H1 (cell line): ENCODE data around the gene HNF1A. TPM values are rescaled to one million over a fixed set of nuclear protein-coding genes. Genes with fewer than 3 reads are reported as not detected.

Experiments used
- CTCF ChIA-PET: fragments of 300-600 bp; sonication (Branson Sonifier 250); formaldehyde crosslinking; loops from one replicate; lab custom pipeline; 2021; ENCODE audit not compliant: partially characterized antibody; lab: Charles Lee
- POLR2A ChIA-PET: fragments of 300-600 bp; sonication (Branson Sonifier 250); formaldehyde crosslinking; loops from one replicate; lab custom pipeline; 2021; ENCODE audit warnings: inconsistent platforms; ENCODE audit not compliant: partially characterized antibody; lab: Charles Lee
- DNase-seq, 2 experiments: peaks; one replicate each; pipeline versions ENCODE4 v3.0.0 to v3.0.0-alpha.2; 2010 to 2022; ENCODE audit warnings: low spot score in 2 of 2, low read depth in 1 of 2, mixed read lengths in 1 of 2
- FAIRE-seq: peaks from 2 replicates; lab custom pipeline; 2011; peaks lifted over from hg19 to GRCh38; lab: Jason Lieb, UNC
- H2AFZ ChIP-seq: 2 replicates; pipeline ENCODE4 v1.8.1; 2012; ENCODE audit warnings: low read length, inconsistent platforms
- H2AK5ac ChIP-seq: 2 replicates; pipeline ENCODE4 v1.6.1; 2013; ENCODE audit warnings: low read depth, low read length
- H2BK120ac ChIP-seq: replicated peaks from 2 replicates; pipeline ENCODE3; 2013; ENCODE audit warnings: low read depth, low read length, inconsistent platforms
- H2BK12ac ChIP-seq: 2 replicates; pipeline ENCODE4 v1.6.1; 2013; ENCODE audit warnings: low read depth, low read length
- H2BK15ac ChIP-seq: 2 replicates; pipeline ENCODE4 v1.6.1; 2013; ENCODE audit warnings: low read length
- H2BK20ac ChIP-seq: 2 replicates; pipeline ENCODE4 v1.6.1; 2013; ENCODE audit warnings: low read length
- H2BK5ac ChIP-seq: 2 replicates; pipeline ENCODE4 v1.6.1; 2013; ENCODE audit warnings: low read depth, low read length
- H3K14ac ChIP-seq: 2 replicates; pipeline ENCODE4 v1.6.1; 2013; ENCODE audit warnings: inconsistent platforms; ENCODE audit not compliant: insufficient read length
- H3K18ac ChIP-seq: 2 replicates; pipeline ENCODE4 v1.6.1; 2013; ENCODE audit warnings: low read length; ENCODE audit errors: extremely low read depth
- H3K23ac ChIP-seq: 2 replicates; pipeline ENCODE4 v1.6.1; 2013; ENCODE audit warnings: inconsistent platforms; ENCODE audit not compliant: insufficient read length
- H3K23me2 ChIP-seq: 2 replicates; pipeline ENCODE4 v1.6.1; 2013; ENCODE audit warnings: low read depth, low read length
- H3K27ac ChIP-seq: 2 replicates; pipeline ENCODE4 v1.6.1; 2011; ENCODE audit warnings: low read depth, low read length, inconsistent platforms
- H3K27me3 ChIP-seq, 4 experiments: replicated peaks in 1 of 4; 1 replicate in 1 of 4; 2 replicates in 3 of 4; pipeline versions ENCODE4 v1.6.1 to v1.8.1; 2011 to 2013; ENCODE audit warnings: low read length in 3 of 4, mild to moderate bottlenecking in 3 of 4, inconsistent platforms in 2 of 4, mixed read lengths in 2 of 4, moderate library complexity in 1 of 4; ENCODE audit not compliant: control insufficient read depth in 3 of 4, insufficient read depth in 3 of 4; ENCODE audit errors: extremely low read depth in 1 of 4
- H3K36me3 ChIP-seq, 4 experiments: 2 replicates each; pipeline versions ENCODE4 v1.6.1 to v1.8.1; 2011 to 2013; ENCODE audit warnings: mild to moderate bottlenecking in 4 of 4, low read length in 3 of 4, moderate library complexity in 2 of 4, control low read depth in 1 of 4, inconsistent platforms in 1 of 4; ENCODE audit not compliant: insufficient read depth in 4 of 4, control insufficient read depth in 2 of 4
- H3K4ac ChIP-seq: replicated peaks from 2 replicates; pipeline ENCODE3; 2013; ENCODE audit warnings: low read length, low read depth, mixed read lengths, inconsistent platforms; ENCODE audit not compliant: insufficient read length
- H3K4me1 ChIP-seq, 4 experiments: replicated peaks in 1 of 4; 1 replicate in 1 of 4; 2 replicates in 3 of 4; pipeline versions ENCODE4 v1.6.1 to v1.8.1; 2011 to 2013; ENCODE audit warnings: low read length in 3 of 4, inconsistent platforms in 2 of 4, mixed read lengths in 1 of 4; ENCODE audit not compliant: insufficient read depth in 4 of 4, control insufficient read depth in 3 of 4
- H3K4me2 ChIP-seq, 2 experiments: 2 replicates each; pipeline versions ENCODE4 v1.6.1 to v1.8.1; 2011 to 2013; ENCODE audit warnings: low read depth in 2 of 2, low read length in 2 of 2, control low read depth in 1 of 2, inconsistent platforms in 1 of 2, mild to moderate bottlenecking in 1 of 2; ENCODE audit not compliant: insufficient read depth in 1 of 2
- H3K4me3 ChIP-seq, 4 experiments: fragments of 200-600, 300-600 bp in 1 of 4; sonication (generic), shearing (Covaris generic), sonication (Bioruptor Twin) in 1 of 4; 2 replicates each; pipeline versions ENCODE4 v1.5.1 to v1.8.1; 2011 to 2016; ENCODE audit warnings: low read length in 4 of 4, low read depth in 3 of 4, control low read depth in 2 of 4, inconsistent platforms in 2 of 4, mild to moderate bottlenecking in 2 of 4, mixed read lengths in 1 of 4, moderate library complexity in 1 of 4; ENCODE audit not compliant: insufficient read depth in 2 of 4; ENCODE audit errors: extremely low read depth in 1 of 4
- H3K56ac ChIP-seq: replicated peaks from 2 replicates; pipeline ENCODE3; 2013; ENCODE audit warnings: low read depth, mild to moderate bottlenecking, mixed read lengths, low read length, inconsistent platforms; ENCODE audit not compliant: insufficient read length
- H3K79me1 ChIP-seq: 2 replicates; pipeline ENCODE4 v1.6.1; 2013; ENCODE audit warnings: low read depth, low read length, control low read depth
- H3K79me2 ChIP-seq, 2 experiments: 2 replicates each; pipeline versions ENCODE4 v1.6.1 to v1.8.1; 2012 to 2013; ENCODE audit warnings: low read length in 2 of 2, mild to moderate bottlenecking in 2 of 2, inconsistent platforms in 1 of 2; ENCODE audit not compliant: insufficient read depth in 2 of 2, control insufficient read depth in 1 of 2
- H3K9ac ChIP-seq, 4 experiments: replicated peaks in 1 of 4; 1 replicate in 1 of 4; 2 replicates in 3 of 4; pipeline versions ENCODE4 v1.6.1 to v1.8.1; 2011 to 2013; ENCODE audit warnings: low read depth in 3 of 4, low read length in 3 of 4, control low read depth in 2 of 4, mild to moderate bottlenecking in 2 of 4, moderate library complexity in 2 of 4, inconsistent platforms in 1 of 4; ENCODE audit errors: extremely low read depth in 1 of 4
- H3K9me3 ChIP-seq, 2 experiments: 2 replicates each; pipeline versions ENCODE4 v1.6.1 to v1.8.1; 2012 to 2013; ENCODE audit warnings: mild to moderate bottlenecking in 2 of 2, moderate library complexity in 2 of 2, control low read depth in 1 of 2, inconsistent platforms in 1 of 2, low read depth in 1 of 2, low read length in 1 of 2, mixed read lengths in 1 of 2; ENCODE audit not compliant: insufficient read depth in 2 of 2
- H4K20me1 ChIP-seq, 2 experiments: replicated peaks in 1 of 2; 2 replicates each; pipeline versions ENCODE3 to v1.8.1; 2011 to 2013; ENCODE audit warnings: inconsistent platforms in 2 of 2, low read length in 2 of 2, mild to moderate bottlenecking in 1 of 2; ENCODE audit not compliant: insufficient read depth in 2 of 2, control insufficient read depth in 1 of 2
- H4K5ac ChIP-seq: 2 replicates; pipeline ENCODE4 v1.6.1; 2013; ENCODE audit warnings: low read length, low read depth, mixed read lengths, inconsistent platforms; ENCODE audit not compliant: insufficient read length
- H4K8ac ChIP-seq: 2 replicates; pipeline ENCODE4 v1.8.0; 2013; ENCODE audit warnings: mild to moderate bottlenecking, moderate library complexity, low read length, inconsistent platforms; ENCODE audit not compliant: insufficient read depth; ENCODE audit errors: extremely low read depth
- H4K91ac ChIP-seq: replicated peaks from 2 replicates; pipeline ENCODE3; 2013; ENCODE audit warnings: low read length, mixed read lengths, inconsistent platforms; ENCODE audit not compliant: insufficient read length
- CBX8 ChIP-seq: fragments of 300-800, 300-1000 bp; sonication (generic); IDR thresholded peaks from 2 replicates; pipeline ENCODE4 v1.7.1; 2016; ENCODE audit warnings: low read depth, low read length, borderline replicate concordance
- POLR2AphosphoS5 ChIP-seq: IDR thresholded peaks from 2 replicates; pipeline ENCODE4 v1.6.1; 2011; ENCODE audit warnings: low read depth, low read length
- POU5F1 ChIP-seq: IDR thresholded peaks from 2 replicates; pipeline ENCODE4 v1.6.1; 2011; ENCODE audit warnings: low read depth, mild to moderate bottlenecking, low read length, moderate library complexity
- SIRT6 ChIP-seq: IDR thresholded peaks from one replicate; pipeline ENCODE4 v1.7.1; 2012; ENCODE audit warnings: low read length, inconsistent platforms
- SIX5 ChIP-seq: IDR thresholded peaks from 2 replicates; pipeline ENCODE4 v1.6.1; 2011; ENCODE audit warnings: mild to moderate bottlenecking, low read depth, low read length
- TAF7 ChIP-seq: optimal IDR thresholded peaks from 2 replicates; pipeline ENCODE3; 2011; ENCODE audit warnings: low read depth, mild to moderate bottlenecking, inconsistent platforms, low read length, moderate library complexity, borderline replicate concordance
- TCF12 ChIP-seq: IDR thresholded peaks from 2 replicates; pipeline ENCODE4 v1.6.1; 2011; ENCODE audit warnings: low read depth, mild to moderate bottlenecking, low read length
- WGBS, 2 experiments: shearing (Covaris generic) in 1 of 2; methylation state at CpG; one replicate each; pipeline versions ENCODE4 v1.1.6 to v1.1.7; 2013 to 2015; ENCODE audit warnings: low lambda C conversion rate in 2 of 2, mixed read lengths in 2 of 2, inconsistent platforms in 1 of 2, low coverage in 1 of 2, missing lambda C conversion rate in 1 of 2; ENCODE audit not compliant: insufficient replicate concordance in 2 of 2, insufficient coverage in 1 of 2, insufficient read length in 1 of 2; ENCODE audit errors: extremely low coverage in 1 of 2, missing lambda C conversion rate in 1 of 2; 5-methylcytosine and 5-hydroxymethylcytosine counted together
- polyA plus RNA-seq, 7 experiments: library from polyadenylated mRNA; depleted of rRNA in 3 of 7; stranded (reverse) in 5 of 7; unstranded in 2 of 7; fragments of >200 nt in 5 of 7; fragments of 200-250 nt in 2 of 7; gene quantifications; 1 replicate in 5 of 7; 2 replicates in 1 of 7; 4 replicates in 1 of 7; pipeline versions ENCODE4 v1.2.1 to v1.2.3, GENCODE V29; 2011 to 2013; ENCODE audit warnings: missing spikeins in 2 of 7, mixed read lengths in 2 of 7
- total RNA-seq: library from RNA; stranded (reverse); fragmentation: NEBNext Ultra II Directional; extraction: Animal tissue kit (Norgen Biotek cat#: 25700); gene quantifications from 2 replicates; pipeline ENCODE4 v1.2.1, GENCODE V29; 2021

Gene HNF1A
- total and polyA plus RNA-seq, 2 of the 8 experiments (the other 6 are each of a cell fraction or from before 2014, with no cell fraction given): not detected

GRCh38 chr12:120943482-120943881 is 34.9 kb upstream of the HNF1A start:
- Histone ChIP-seq H3K23ac (no peak overlapping the region), H2BK120ac (no peak overlapping the region), H2AK5ac (no peak overlapping the region), H3K9ac (no peak overlapping the region), H2BK5ac (no peak overlapping the region), H3K18ac (no peak overlapping the region), H3K23me2 (no peaks in the 10 kb centered on the region), H3K56ac (no peak overlapping the region), H3K79me1 (no peaks in the 10 kb centered on the region), H4K8ac (no peak overlapping the region), H3K4me2 (no peak overlapping the region), H2BK12ac (no peak overlapping the region), H3K4me3 (no peak overlapping the region), H4K5ac (no peak overlapping the region), H4K91ac (no peak overlapping the region), H3K27ac (no peak overlapping the region), H3K14ac (no peak overlapping the region), H3K36me3 (no peaks in the 10 kb centered on the region), H3K9me3 (no peaks in the 10 kb centered on the region), H3K27me3 (no peaks in the 10 kb centered on the region), H3K4me1 (no peaks in the 10 kb centered on the region), H3K4ac (no peak overlapping the region), H3K79me2 (no peaks in the 10 kb centered on the region), H2BK15ac (no peak overlapping the region), H4K20me1 (no peaks in the 10 kb centered on the region), H2BK20ac (no peak overlapping the region), H2AFZ (no peak overlapping the region)
- DNase-seq (no peak), FAIRE-seq (no peak)
- WGBS, 2 experiments: 100% methylated on average over 2 of the region's 3 CpGs; no CpG with 5 or more reads in 1 of the 2 experiments
- TF ChIP-seq POLR2AphosphoS5 (no peak), TAF7 (no peak), POU5F1 (no peak), SIRT6 (no peak), TCF12 (no peak), SIX5 (no peak), CBX8 (no peak)
- CTCF ChIA-PET: interaction anchor here (0.6 to 2.2 kb wide), 18 partner anchors 9 to 383 kb away, joined by 3 to 17 read pairs (median 4); partner anchors contain the start of gene HNF1A
- POLR2A ChIA-PET: no interaction called here
